Measurements from ENCODE around the gene GMNN. TPM values are rescaled to one million over a fixed set of nuclear protein-coding genes. Genes with fewer than 3 reads are reported as not detected.

The GMNN gene
- total RNA-seq, 2 experiments from 2014 or later: 69.2 to 72.6 TPM

- no peaks in the 10 kb centered on the region for H3K9me3 Mint-ChIP-seq
- ATAC-seq (no peak), DNase-seq (no peak)
- TF ChIP-seq CTCF (IDR thresholded peaks at IDR 0.05): no peak
- H3K27me3 Mint-ChIP-seq: no peaks in the 10 kb centered on the region
- H3K27ac Mint-ChIP-seq: no peak overlapping the region
- peaks cover 21% of the 10 kb centered on the region for H3K4me1 Mint-ChIP-seq (ENCODE audit: low read depth)
- ChIA-PET POLR2A (interaction anchor here (0.6 to 1.9 kb wide), 4 partner anchors 13 to 102 kb away, joined by 3 to 8 read pairs (median 3); no protein-coding TSS in a partner anchor), CTCF (interaction anchor here (1.0 to 1.7 kb wide), 6 partner anchors 10 to 157 kb away, joined by 3 to 6 read pairs (median 4); no protein-coding TSS in a partner anchor)
- intact Hi-C loops (cut with micrococcal nuclease): no loop called here
- no peaks in the 10 kb centered on the region for H3K36me3 Mint-ChIP-seq (ENCODE audit: low read depth)
- no peak overlapping the region for H3K4me3 Mint-ChIP-seq
Observed at GRCh38 chr6:24738741-24739140, 36.0 kb upstream of the GMNN start.

- intact Hi-C loops (cut with micrococcal nuclease): no loop called here
- TF ChIP-seq CTCF (IDR thresholded peaks at IDR 0.05): no peak
- ATAC-seq (no peak), DNase-seq (no peak)
- H3K4me1 Mint-ChIP-seq (ENCODE audit: low read depth): peaks cover 22% of the 10 kb centered on the region
- no peak overlapping the region for H3K4me3 Mint-ChIP-seq
- H3K27ac Mint-ChIP-seq: no peak overlapping the region
- POLR2A ChIA-PET: interaction anchor here (1.0 kb wide), 1 partner anchor 19 kb away, joined by 4 read pairs; no protein-coding TSS in a partner anchor
- no peaks in the 10 kb centered on the region for H3K9me3 Mint-ChIP-seq
- no peaks in the 10 kb centered on the region for H3K27me3 Mint-ChIP-seq
- H3K36me3 Mint-ChIP-seq (ENCODE audit: low read depth): no peaks in the 10 kb centered on the region
- CTCF ChIA-PET: no interaction called here
Observed at GRCh38 chr6:24740861-24741260, 33.9 kb upstream of the GMNN start.

- CTCF ChIA-PET: interaction anchor here (0.9 to 1.6 kb wide), 9 partner anchors 11 to 275 kb away, joined by 3 to 8 read pairs (median 3); no protein-coding TSS in a partner anchor
- H3K4me1 Mint-ChIP-seq (ENCODE audit: low read depth): peaks cover 21% of the 10 kb centered on the region
- TF ChIP-seq CTCF (IDR thresholded peaks at IDR 0.05): no peak
Observed at GRCh38 chr6:24742216-24742738, 32.5 kb upstream of the GMNN start.

GRCh38 chr6:24743265-24743943 is 31.3 kb upstream of the GMNN start:
- TF ChIP-seq CTCF (IDR thresholded peaks at IDR 0.05): no peak
- H3K27ac Mint-ChIP-seq: peak overlapping the region; percentile 84
- DNase-seq: peak; percentile 52
- no peaks in the 10 kb centered on the region for H3K27me3 Mint-ChIP-seq
- CTCF ChIA-PET: interaction anchor here (0.9 to 1.6 kb wide), 10 partner anchors 10 to 274 kb away, joined by 3 to 8 read pairs (median 3); no protein-coding TSS in a partner anchor
- no peaks in the 10 kb centered on the region for H3K9me3 Mint-ChIP-seq
- intact Hi-C loops (cut with micrococcal nuclease): loop anchor here (1.0 kb wide), 1 partner anchor 22 kb away; no protein-coding TSS in a partner anchor
- peak overlapping the region; percentile 11 for H3K4me3 Mint-ChIP-seq
- H3K36me3 Mint-ChIP-seq (ENCODE audit: low read depth): no peaks in the 10 kb centered on the region
- POLR2A ChIA-PET: interaction anchor here (0.9 to 1.9 kb wide), 6 partner anchors 9 to 43 kb away, joined by 3 to 6 read pairs (median 5); no protein-coding TSS in a partner anchor
- ATAC-seq: peak; percentile 91
- peaks cover 21% of the 10 kb centered on the region for H3K4me1 Mint-ChIP-seq (ENCODE audit: low read depth)

More at GRCh38 chr6:24742216-24742738, 32.5 kb upstream of the GMNN start:
- Mint-ChIP-seq H3K4me3 (no peak overlapping the region), H3K36me3 (ENCODE audit: low read depth) (no peaks in the 10 kb centered on the region), H3K27me3 (no peaks in the 10 kb centered on the region), H3K9me3 (no peaks in the 10 kb centered on the region), H3K27ac (no peak overlapping the region)
- ATAC-seq (no peak), DNase-seq (no peak)
- POLR2A ChIA-PET: interaction anchor here (0.9 to 1.9 kb wide), 4 partner anchors 8 to 44 kb away, joined by 3 to 6 read pairs (median 4); no protein-coding TSS in a partner anchor
- intact Hi-C loops (cut with micrococcal nuclease): no loop called here

All from activated CD8-positive, alpha-beta T cell treated with anti-CD3 and anti-CD28 coated beads for 36 hours (primary cell).